ENCODE results near the gene IL1RAP. TPM values are rescaled to one million over a fixed set of nuclear protein-coding genes. Genes with fewer than 3 reads are reported as not detected.

The IL1RAP gene
- total RNA-seq, 1 experiment from 2014 or later, result 6.4 TPM

DNA sequence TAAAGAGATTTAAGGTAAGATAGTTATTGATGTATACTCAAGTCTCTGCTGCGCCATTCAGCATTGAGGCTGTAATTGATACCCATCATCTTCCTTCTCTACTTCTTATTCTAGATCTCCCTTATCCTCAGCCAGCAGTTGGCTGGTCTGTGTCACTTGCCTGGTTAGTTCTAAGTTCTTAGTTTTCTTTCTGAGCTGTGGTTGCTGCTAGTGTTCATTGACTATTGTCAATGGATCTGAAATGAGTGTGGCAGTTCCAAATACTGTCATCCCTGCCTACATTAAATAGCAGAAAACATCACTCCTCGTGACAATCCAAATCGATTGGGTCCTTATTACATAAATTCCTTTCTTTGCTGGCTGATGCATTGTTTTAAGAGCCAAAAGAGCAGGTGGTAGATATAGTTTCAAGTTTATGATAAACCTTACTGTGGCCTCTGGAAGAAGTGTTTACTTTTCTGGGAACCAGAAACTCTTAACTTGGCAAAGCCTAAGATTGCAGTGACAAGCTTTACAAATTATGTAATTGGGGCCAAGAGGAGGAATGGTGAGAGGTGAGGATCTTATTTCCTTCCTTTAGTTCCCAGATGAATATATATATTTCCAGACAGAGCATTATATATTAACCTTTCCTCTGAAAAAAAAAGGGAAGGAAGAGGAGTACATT, 180.6 kb downstream of the IL1RAP start:
- no peaks in the 10 kb centered on the region for H3K9me3 ChIP-seq
- no peaks in the 10 kb centered on the region for H3K36me3 ChIP-seq
- H3K27me3 ChIP-seq, result no peaks in the 10 kb centered on the region
- H3K4me3 ChIP-seq, result no peak overlapping the region
- DNase-seq, result no peak

GRCh38 chr3:190695225-190695624, 181.3 kb downstream of the IL1RAP start:
- DNase-seq, result no peak
- H3K36me3 ChIP-seq, result no peaks in the 10 kb centered on the region
- H3K27me3 ChIP-seq, result no peaks in the 10 kb centered on the region
- H3K9me3 ChIP-seq, result no peaks in the 10 kb centered on the region
- no peak overlapping the region for H3K4me3 ChIP-seq

- H3K9me3 ChIP-seq, result no peaks in the 10 kb centered on the region
- H3K4me3 ChIP-seq, result no peak overlapping the region
- no peaks in the 10 kb centered on the region for H3K36me3 ChIP-seq
- no peaks in the 10 kb centered on the region for H3K27me3 ChIP-seq
- no peak for DNase-seq
Measured at GRCh38 chr3:190695994-190696393, 182.1 kb downstream of the IL1RAP start.

DNA sequence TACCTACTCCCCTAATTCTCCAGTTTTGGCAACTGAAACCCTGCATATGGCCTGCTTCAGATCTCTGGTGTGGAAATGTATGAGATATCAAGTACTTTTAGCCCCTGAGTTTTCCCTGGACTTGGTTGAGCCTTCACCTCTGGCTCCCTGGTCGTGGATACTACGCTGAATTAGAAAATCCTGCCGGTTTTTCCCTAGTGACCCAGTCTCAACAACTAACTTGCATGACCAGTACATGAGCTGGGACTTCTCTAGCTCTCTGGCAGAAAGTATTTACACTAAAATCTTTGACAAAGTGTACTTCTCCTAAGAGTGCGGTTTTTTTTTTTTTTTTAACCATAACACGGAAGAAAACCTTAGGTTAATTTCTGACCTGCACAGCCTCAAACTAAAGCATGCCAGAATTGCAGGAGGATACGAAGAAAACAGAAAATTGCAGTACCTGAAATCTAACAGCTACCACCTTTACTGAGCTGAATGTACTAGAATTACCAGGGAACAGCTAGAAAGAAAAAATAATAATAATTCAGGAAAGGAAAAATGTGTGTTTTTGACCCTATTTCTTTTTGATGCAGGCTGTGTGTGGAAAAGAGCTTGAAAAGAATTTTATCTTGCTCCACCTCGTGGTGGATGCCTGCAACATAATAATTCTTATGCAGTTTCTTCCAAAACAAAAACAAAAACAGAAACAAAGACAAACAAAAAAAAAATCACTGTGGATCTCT, 183.1 kb downstream of the IL1RAP start:
- Histone ChIP-seq H3K27me3 (no peaks in the 10 kb centered on the region), H3K36me3 (no peaks in the 10 kb centered on the region), H3K4me3 (no peak overlapping the region), H3K9me3 (no peaks in the 10 kb centered on the region)
- no peak for DNase-seq

GRCh38 chr3:190697502-190697830, 183.6 kb downstream of the IL1RAP start:
- H3K4me3 ChIP-seq, result no peak overlapping the region
- no peaks in the 10 kb centered on the region for H3K36me3 ChIP-seq
- H3K9me3 ChIP-seq, result no peaks in the 10 kb centered on the region
- no peak for DNase-seq
- H3K27me3 ChIP-seq, result no peaks in the 10 kb centered on the region

DNA sequence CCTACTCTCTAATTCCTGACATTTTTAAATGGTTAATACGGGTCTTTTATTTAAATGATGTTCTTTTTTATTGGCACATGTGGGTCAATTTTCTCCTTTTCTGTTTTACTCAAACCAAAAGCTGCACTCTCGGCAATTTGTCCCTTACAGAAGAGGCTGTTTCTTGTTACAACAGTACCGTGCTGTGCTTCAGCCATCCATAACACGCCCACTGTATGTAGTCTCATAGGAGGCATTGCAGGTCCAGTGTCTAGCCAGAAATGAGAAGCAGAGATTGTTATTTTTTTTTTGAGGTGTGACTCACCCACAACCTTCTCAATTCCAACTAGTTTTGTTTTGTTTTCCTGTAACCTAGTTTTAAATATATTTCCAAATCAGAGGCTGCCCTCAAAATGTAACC, 184.0 kb downstream of the IL1RAP start:
- no peaks in the 10 kb centered on the region for H3K27me3 ChIP-seq
- H3K4me3 ChIP-seq, result no peak overlapping the region
- no peaks in the 10 kb centered on the region for H3K9me3 ChIP-seq
- H3K36me3 ChIP-seq, result no peaks in the 10 kb centered on the region
- peak; percentile 52 for DNase-seq

GRCh38 chr3:190699776-190700175, 185.9 kb downstream of the IL1RAP start:
- DNase-seq, result no peak
- no peaks in the 10 kb centered on the region for H3K9me3 ChIP-seq
- no peaks in the 10 kb centered on the region for H3K27me3 ChIP-seq
- H3K36me3 ChIP-seq, result no peaks in the 10 kb centered on the region
- H3K4me3 ChIP-seq, result no peak overlapping the region

GRCh38 chr3:190701096-190701532, 187.2 kb downstream of the IL1RAP start:
- no peak overlapping the region for H3K4me3 ChIP-seq
- no peaks in the 10 kb centered on the region for H3K9me3 ChIP-seq
- H3K36me3 ChIP-seq, result no peaks in the 10 kb centered on the region
- peak; percentile 41 for DNase-seq
- no peaks in the 10 kb centered on the region for H3K27me3 ChIP-seq

GRCh38 chr3:190706582-190706981, 192.7 kb downstream of the IL1RAP start:
- no peaks in the 10 kb centered on the region for H3K36me3 ChIP-seq
- no peaks in the 10 kb centered on the region for H3K27me3 ChIP-seq
- no peaks in the 10 kb centered on the region for H3K9me3 ChIP-seq
- DNase-seq, result no peak
- H3K4me3 ChIP-seq, result no peak overlapping the region

Other genes starting within 250 kb of the IL1RAP start
- gene CLDN1, start 191.6 kb upstream of the IL1RAP start, total RNA-seq (2014; rRNA removed; shearing (Covaris generic); ENCODE audit: low replicate concordance), result 1.3 and 4.0 TPM in 2 replicates
- not detected in 2 replicates for gene CLDN16, start 125.9 kb upstream of the IL1RAP start, total RNA-seq (2014; rRNA removed; shearing (Covaris generic); ENCODE audit: low replicate concordance)
- not detected in 2 replicates for gene TMEM207, start 64.2 kb upstream of the IL1RAP start, total RNA-seq (2014; rRNA removed; shearing (Covaris generic); ENCODE audit: low replicate concordance)

Data from MG63 (cell line).